Fibroblast of gingiva (primary cell): ENCODE results near the gene SIRT7.

Experiments
- DNase-seq: peaks from one replicate; pipeline ENCODE4 v3.0.0-alpha.2; 2011; ENCODE audit warnings: low read depth

The SIRT7 gene

DNA sequence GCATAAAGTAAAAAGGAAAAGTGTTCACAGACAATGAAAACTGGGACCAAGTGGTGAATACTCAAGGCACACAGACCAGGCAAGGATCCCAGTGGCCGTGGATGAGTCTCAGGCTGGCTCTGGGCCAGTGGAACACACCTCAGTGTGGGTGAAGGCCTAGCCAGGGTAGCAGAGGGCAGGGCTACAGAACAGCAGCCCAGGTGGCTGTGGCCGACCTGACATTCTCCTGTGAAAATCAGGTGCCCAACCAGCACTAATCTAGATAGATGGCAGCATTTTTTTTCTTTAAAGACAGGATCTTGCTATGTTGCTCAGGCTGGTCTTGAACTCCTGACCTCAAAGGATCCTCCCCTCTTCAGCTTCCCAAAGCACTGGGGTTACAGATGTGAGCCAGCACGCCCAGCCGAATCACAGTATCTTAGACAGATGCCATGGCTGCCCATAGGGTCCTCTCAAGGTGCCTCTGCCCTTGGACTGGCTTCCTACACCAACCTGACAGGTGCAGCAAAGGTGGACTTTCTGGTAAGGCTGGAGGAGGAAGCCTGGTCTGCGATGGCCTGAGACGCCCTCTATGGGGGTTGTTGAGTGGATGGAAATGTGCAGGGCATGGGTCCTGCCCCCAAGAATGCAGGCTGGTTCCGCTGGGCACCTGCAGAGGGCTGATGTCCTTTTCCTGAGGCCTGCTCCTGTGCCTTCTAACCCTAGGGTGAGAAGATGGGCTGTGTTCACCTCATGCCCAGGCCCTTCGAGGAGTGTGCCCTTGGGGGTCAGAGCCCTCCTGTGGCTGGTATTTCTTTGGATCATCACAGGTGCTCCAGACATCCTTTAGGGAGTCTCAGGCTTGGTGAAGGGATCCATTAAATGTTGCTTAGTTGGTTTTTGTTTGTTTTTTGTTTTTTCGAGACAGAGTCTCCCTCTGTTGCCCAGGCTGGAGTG, 53.9 kb downstream of the SIRT7 start:
- no peak for DNase-seq

DNA sequence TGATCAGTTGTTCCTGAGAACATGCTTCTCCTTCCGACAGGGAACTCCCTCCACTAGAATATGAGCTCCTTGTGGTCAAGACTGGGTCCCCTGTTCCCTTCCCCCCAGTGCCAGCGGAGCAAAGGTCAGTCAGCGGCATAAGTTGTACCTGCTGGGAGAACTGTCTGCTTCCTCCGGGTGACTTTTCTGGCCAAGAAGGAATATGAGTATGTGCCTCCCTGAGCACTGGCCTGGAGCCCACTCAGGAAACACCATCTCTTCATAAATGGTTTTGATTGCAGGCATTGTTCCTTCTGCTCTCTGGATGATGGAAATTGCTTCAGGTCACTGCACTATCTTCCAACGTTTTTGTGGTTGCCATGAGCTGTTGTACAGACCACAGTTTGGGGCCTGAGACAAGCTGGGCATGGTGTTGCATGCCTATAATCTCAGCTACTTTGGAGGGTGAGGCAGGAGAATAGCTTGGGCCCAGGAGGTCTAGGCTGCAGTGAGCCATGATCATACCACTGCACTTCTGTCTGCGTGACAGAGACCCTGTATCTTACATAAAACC, 54.8 kb downstream of the SIRT7 start:
- DNase-seq, result peak; percentile 57
